ENCODE results near the gene STK32B.

STK32B gene

DNA sequence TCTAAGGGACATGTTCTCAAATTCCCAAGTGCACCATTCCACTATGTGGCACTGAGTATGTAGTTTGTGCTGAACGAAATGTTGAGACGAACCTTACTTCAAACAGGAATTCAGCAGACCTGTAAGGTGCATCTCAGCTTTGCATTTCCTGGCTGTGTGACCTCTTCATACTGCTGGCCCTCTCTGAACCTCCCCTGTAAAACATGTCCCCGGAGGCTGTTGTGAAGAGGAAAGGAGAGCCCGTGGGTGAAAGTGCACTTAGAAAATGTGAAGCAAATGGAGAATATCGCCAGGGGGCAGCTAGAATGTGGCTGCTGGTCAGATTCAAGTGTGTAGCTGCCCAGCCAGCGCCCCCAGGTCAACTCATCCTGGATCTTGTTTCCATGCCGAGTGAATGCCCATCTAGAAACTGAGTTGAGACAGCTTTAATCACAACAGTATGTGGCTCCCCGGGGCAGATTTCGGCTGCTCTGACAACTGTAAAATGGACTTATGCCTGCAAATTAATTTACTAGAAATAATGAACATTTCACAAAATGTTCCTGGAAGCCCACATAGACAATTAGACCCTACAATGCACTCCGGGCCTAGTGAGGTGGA is 393.7 kb downstream of the STK32B start:
- Mint-ChIP-seq H3K36me3 (ENCODE audit: low read depth) (no peaks in the 10 kb centered on the region), H3K9me3 (no peaks in the 10 kb centered on the region), H3K27ac (no peak overlapping the region), H3K4me3 (no peak overlapping the region), H3K4me1 (ENCODE audit: low read depth) (no peaks in the 10 kb centered on the region), H3K27me3 (no peaks in the 10 kb centered on the region)
- intact Hi-C loops (cut with micrococcal nuclease): no loop called here

DNA sequence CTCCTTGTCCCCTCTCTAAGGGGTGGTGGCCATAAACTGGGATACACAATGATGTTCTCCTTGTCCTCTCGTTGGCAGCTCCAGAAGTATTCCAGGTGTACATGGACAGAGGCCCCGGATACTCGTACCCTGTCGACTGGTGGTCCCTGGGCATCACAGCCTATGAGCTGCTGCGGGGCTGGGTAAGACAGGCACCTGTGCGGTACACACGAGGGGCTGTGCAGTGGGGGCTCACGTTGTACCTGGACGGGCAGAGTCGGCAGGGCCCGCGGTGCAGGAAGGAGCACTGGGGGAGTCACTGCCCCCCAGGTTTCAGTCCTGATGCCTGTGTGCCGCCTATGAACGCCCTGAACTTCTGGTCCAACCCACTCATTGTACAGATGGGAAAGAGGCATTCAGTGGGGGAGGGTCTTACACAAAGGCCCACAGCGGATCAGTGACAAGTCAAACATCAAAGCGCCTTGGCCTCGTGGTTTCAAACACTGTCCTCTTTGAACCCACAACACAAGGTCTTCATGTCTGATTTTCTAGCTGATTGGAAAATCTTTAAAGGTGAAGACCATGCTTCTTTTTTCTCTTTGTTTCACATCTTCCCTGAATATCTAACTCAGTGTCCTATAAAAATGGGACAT is 395.4 kb downstream of the STK32B start:
- Mint-ChIP-seq H3K4me1 (ENCODE audit: low read depth) (no peaks in the 10 kb centered on the region), H3K4me3 (no peak overlapping the region), H3K9me3 (no peaks in the 10 kb centered on the region), H3K36me3 (ENCODE audit: low read depth) (no peaks in the 10 kb centered on the region), H3K27ac (no peak overlapping the region), H3K27me3 (no peaks in the 10 kb centered on the region)
- intact Hi-C loops (cut with micrococcal nuclease): no loop called here

DNA sequence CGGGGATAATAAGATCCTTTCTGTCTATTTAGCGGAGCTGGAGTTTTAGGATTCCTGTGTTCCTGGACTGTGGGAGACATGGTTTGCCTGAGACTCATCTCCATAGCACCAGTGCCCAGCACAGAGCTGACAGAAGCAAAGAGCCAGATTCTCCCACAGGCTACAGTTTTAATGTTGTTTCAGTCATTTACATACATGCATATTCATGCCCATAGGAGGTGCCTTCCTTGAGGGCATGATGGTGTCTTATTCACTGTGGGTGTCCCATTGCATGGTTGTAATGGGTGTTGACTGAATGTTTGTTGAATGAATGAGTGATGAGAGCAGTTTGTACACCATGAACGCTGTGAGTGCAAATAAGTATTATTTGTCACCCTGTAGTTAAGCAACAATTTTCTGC is 396.5 kb downstream of the STK32B start:
- Mint-ChIP-seq H3K9me3 (no peaks in the 10 kb centered on the region), H3K27ac (no peak overlapping the region), H3K27me3 (no peaks in the 10 kb centered on the region), H3K36me3 (ENCODE audit: low read depth) (no peaks in the 10 kb centered on the region), H3K4me3 (no peak overlapping the region), H3K4me1 (ENCODE audit: low read depth) (no peaks in the 10 kb centered on the region)
- intact Hi-C loops (cut with micrococcal nuclease): no loop called here

DNA sequence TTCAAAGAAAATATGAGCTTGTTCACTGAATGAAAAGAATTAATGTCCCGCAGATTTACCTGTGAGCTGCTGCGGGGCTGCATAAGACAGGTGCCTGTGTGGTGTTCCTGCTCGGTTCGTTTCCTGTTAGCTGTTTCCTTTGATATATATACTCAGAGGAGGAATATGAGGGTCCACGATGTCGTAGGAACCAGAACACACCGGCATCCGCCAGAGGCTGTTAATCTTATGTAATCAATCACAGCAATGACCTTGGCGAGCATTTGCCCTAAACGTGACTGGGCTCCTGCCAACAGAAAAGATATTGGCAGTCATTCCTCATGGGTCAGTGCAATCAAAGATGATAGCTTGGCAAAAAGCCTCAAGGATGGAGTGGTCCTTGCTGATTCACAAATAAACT is 396.9 kb downstream of the STK32B start:
- Mint-ChIP-seq H3K27me3 (no peaks in the 10 kb centered on the region), H3K36me3 (ENCODE audit: low read depth) (no peaks in the 10 kb centered on the region), H3K4me3 (no peak overlapping the region), H3K4me1 (ENCODE audit: low read depth) (no peaks in the 10 kb centered on the region), H3K9me3 (no peaks in the 10 kb centered on the region), H3K27ac (no peak overlapping the region)
- intact Hi-C loops (cut with micrococcal nuclease): no loop called here

DNA sequence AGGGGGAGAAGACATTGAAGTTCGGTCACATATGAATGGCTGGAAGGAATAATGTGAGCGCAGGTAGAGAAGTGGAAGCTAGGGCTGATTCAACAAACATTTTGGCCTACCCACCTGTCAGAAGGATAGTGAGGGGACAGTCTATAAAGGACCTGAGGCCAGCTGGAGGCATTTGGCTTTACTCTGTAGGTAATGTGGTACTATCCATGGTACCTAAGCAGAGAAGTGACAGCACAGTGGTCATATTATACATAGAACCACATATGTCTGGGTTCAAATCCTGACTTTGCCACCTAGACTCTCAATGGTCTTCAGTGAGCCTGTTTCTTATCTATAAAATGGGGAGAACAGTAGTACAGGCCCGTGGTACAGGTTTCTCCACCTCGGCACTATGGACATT is 400.0 kb downstream of the STK32B start:
- H3K4me3 Mint-ChIP-seq: no peak overlapping the region
- no peaks in the 10 kb centered on the region for H3K9me3 Mint-ChIP-seq
- no peaks in the 10 kb centered on the region for H3K4me1 Mint-ChIP-seq (ENCODE audit: low read depth)
- intact Hi-C loops (cut with micrococcal nuclease): no loop called here
- H3K27me3 Mint-ChIP-seq: no peaks in the 10 kb centered on the region
- H3K27ac Mint-ChIP-seq: no peak overlapping the region
- no peaks in the 10 kb centered on the region for H3K36me3 Mint-ChIP-seq (ENCODE audit: low read depth)

DNA sequence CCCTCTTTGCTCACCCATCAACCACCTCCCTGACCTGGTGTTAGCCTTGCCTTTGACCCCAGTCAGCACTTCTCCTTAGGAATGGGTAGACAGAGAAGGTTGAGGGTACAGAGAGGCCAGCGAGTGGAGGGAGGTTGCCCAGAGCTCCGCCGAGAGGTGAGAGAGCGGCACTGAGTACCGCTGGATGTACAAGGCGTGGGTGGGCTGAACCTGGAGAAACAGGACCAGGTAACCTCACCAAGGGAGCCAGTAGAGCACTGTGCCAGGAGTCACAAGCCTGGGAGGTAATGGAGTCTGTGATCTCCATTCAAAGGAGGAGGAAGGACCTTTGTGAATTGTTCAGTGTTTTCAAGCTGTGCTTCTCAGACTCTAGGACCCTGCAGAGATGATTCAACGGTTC is 400.9 kb downstream of the STK32B start:
- no peaks in the 10 kb centered on the region for H3K36me3 Mint-ChIP-seq (ENCODE audit: low read depth)
- intact Hi-C loops (cut with micrococcal nuclease): no loop called here
- H3K4me3 Mint-ChIP-seq: no peak overlapping the region

DNA sequence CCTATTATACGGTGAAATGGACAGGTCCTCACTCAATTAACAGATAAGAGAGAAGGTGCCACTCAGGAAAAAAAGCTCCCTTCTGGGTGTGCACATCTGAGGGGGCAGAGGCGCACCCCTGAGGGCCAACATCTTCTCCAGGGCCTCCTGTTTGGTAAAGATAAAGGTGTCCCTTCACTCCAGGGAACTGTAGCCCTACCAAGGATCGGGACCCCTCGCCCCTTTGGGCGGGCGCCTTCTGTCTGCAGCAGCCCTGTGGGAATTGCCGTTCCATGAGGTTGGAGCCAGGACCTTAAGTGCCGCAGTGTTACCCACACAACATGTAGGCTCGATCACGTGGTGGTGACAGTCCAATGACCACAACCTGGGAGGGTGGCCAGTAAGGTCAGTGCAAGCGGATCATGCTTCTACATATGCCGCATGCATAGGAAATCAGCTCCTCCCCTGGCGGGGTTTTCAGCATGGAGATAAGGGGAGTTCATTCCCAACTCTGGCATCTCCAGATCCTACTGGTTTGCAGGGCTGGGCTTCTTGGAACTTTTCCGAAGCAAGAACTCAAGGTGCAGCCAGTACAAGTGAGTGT is 403.8 kb downstream of the STK32B start:
- Mint-ChIP-seq H3K4me3 (no peak overlapping the region), H3K9me3 (no peaks in the 10 kb centered on the region), H3K36me3 (ENCODE audit: low read depth) (no peaks in the 10 kb centered on the region), H3K27me3 (no peaks in the 10 kb centered on the region), H3K27ac (no peak overlapping the region), H3K4me1 (ENCODE audit: low read depth) (no peaks in the 10 kb centered on the region)
- intact Hi-C loops (cut with micrococcal nuclease): no loop called here

More for the DNA sequence above, 400.9 kb downstream of the STK32B start:
- Mint-ChIP-seq H3K9me3 (no peaks in the 10 kb centered on the region), H3K27ac (no peak overlapping the region), H3K4me1 (ENCODE audit: low read depth) (no peaks in the 10 kb centered on the region), H3K27me3 (no peaks in the 10 kb centered on the region)

DNA sequence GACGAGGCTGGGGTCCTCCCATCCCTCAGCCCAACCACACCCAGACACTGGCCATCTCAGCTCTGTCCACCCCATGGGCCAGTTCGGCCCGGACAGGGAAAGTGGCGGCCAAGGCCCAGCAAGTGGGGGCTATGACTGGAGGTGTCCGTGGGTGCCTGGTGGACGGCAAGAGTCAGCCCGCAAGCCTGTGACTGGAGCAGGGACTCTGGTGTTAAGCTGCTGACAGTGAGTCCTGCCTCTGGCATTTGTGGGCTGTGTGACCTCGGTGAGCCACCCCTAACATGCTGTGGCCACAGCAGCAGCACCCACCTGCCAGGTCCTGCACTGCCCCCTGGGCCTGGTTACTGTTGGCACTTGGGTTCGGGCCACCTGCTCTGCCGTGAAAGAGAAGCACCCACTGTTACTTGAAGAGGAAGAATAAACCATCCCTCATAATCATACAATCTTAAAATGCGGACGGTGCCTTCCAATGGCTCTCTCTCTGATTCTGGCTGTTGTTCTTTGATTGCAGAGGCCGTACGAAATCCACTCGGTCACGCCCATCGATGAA is 405.1 kb downstream of the STK32B start:
- H3K9me3 Mint-ChIP-seq: no peaks in the 10 kb centered on the region
- no peaks in the 10 kb centered on the region for H3K27me3 Mint-ChIP-seq
- no peaks in the 10 kb centered on the region for H3K4me1 Mint-ChIP-seq (ENCODE audit: low read depth)
- H3K4me3 Mint-ChIP-seq: no peak overlapping the region
- H3K27ac Mint-ChIP-seq: no peak overlapping the region
- no peaks in the 10 kb centered on the region for H3K36me3 Mint-ChIP-seq (ENCODE audit: low read depth)
- intact Hi-C loops (cut with micrococcal nuclease): no loop called here

DNA sequence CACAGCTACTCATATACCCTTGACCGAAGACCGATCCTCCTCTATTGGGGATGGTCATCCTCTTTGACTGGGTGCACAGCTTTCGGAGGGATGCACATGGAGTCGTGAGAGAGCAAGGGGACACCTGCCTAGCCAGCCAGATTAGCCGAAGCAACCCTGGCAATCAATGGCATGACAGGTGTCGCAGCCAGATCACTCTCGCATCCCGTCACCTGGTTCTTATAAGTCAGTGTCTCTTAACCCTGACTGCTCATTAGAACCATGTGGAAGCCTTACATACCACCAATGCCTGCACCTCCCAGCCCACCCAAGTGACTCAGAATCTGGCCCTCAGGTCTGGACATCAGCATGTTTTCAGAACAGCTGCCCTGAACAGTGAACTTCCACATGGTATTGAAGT is 407.4 kb downstream of the STK32B start:
- Mint-ChIP-seq H3K27ac (no peak overlapping the region), H3K27me3 (no peaks in the 10 kb centered on the region), H3K9me3 (no peaks in the 10 kb centered on the region), H3K4me3 (no peak overlapping the region), H3K36me3 (ENCODE audit: low read depth) (no peaks in the 10 kb centered on the region), H3K4me1 (ENCODE audit: low read depth) (no peaks in the 10 kb centered on the region)
- intact Hi-C loops (cut with micrococcal nuclease): no loop called here

DNA sequence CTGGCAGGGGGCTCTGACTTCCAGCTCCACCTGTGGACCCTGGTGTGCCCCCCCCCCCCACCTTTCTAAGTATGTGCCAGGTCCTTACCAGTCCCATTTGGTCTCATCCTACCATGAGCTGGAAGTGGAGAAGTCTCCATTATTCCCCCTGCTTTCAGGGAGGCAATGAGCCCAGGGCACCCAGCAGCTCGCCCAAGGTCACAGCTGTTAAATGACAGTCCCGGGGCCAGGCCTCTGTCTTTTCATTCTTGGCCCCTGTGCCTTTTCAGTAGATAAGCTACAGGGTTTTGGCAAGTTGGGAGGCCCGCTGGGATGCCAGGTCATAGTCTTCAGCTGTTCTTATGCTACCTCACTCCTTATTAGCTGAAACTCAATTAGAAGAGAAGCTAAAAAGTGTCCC is 408.0 kb downstream of the STK32B start:
- no peaks in the 10 kb centered on the region for H3K36me3 Mint-ChIP-seq (ENCODE audit: low read depth)
- H3K4me1 Mint-ChIP-seq (ENCODE audit: low read depth): no peaks in the 10 kb centered on the region
- no peak overlapping the region for H3K27ac Mint-ChIP-seq
- no peaks in the 10 kb centered on the region for H3K27me3 Mint-ChIP-seq
- H3K4me3 Mint-ChIP-seq: no peak overlapping the region
- intact Hi-C loops (cut with micrococcal nuclease): no loop called here
- H3K9me3 Mint-ChIP-seq: no peaks in the 10 kb centered on the region

DNA sequence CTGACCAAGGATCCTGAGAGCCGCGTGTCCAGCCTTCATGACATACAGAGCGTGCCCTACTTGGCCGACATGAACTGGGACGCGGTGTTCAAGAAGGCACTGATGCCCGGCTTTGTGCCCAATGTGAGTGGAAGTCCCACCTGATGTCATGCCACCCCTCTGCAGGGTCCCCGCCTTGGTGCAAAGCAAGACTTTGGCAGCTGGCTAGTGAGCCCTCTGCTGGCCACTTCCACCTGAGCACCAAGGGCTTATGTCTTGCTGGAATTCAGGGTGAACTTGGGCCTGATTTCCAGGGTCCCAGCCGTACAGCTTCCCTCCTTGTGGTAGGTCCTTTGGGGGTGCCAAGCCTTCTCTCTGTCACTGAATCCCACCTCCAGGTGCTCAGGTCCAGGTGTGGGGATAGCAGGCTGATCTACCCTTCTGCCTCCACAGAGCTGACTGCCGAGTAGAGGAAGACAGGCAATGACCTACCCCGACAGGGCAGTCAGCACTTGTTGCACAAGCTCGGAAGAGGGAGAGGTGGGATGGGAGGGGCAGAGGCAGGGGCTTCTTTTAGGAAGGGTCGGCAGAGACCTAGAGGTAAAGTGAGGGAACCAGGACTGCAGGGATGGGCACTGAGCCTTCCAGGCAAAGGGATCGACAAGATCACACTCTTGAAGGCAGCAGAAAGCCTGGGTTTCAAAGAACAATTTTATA is 409.0 kb downstream of the STK32B start:
- H3K4me3 Mint-ChIP-seq: no peak overlapping the region
- intact Hi-C loops (cut with micrococcal nuclease): loop anchor here (2.0 kb wide), 1 partner anchor 409 kb away; the partner anchor contains the start of gene STK32B
- no peaks in the 10 kb centered on the region for H3K4me1 Mint-ChIP-seq (ENCODE audit: low read depth)
- no peaks in the 10 kb centered on the region for H3K9me3 Mint-ChIP-seq
- H3K36me3 Mint-ChIP-seq (ENCODE audit: low read depth): no peaks in the 10 kb centered on the region
- H3K27me3 Mint-ChIP-seq: no peaks in the 10 kb centered on the region
- no peak overlapping the region for H3K27ac Mint-ChIP-seq

DNA sequence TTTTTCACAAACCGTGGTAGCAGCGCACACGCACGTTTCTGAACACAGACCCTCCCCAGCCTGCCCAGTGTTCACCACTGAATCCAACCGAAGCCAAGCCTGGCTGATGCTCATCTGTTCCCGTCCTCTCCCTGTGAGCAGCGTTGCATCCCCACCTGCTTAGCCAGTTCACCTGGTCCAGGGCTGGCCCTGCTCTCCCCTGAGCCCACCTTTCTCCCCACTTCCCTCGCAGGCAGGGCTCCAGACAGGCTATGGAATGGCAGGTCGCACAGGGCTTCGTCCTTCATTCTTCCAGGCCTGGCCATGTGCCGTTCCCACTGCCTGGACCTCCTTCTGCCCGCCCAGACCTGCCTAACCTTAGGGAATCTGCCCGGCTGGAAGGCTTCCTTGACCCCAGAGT is 410.2 kb downstream of the STK32B start:
- Mint-ChIP-seq H3K36me3 (ENCODE audit: low read depth) (no peaks in the 10 kb centered on the region), H3K9me3 (no peaks in the 10 kb centered on the region), H3K27ac (no peak overlapping the region), H3K4me1 (ENCODE audit: low read depth) (no peaks in the 10 kb centered on the region), H3K4me3 (no peak overlapping the region), H3K27me3 (no peaks in the 10 kb centered on the region)
- intact Hi-C loops (cut with micrococcal nuclease): loop anchor here (2.0 kb wide), 1 partner anchor 411 kb away; the partner anchor contains the start of gene STK32B

DNA sequence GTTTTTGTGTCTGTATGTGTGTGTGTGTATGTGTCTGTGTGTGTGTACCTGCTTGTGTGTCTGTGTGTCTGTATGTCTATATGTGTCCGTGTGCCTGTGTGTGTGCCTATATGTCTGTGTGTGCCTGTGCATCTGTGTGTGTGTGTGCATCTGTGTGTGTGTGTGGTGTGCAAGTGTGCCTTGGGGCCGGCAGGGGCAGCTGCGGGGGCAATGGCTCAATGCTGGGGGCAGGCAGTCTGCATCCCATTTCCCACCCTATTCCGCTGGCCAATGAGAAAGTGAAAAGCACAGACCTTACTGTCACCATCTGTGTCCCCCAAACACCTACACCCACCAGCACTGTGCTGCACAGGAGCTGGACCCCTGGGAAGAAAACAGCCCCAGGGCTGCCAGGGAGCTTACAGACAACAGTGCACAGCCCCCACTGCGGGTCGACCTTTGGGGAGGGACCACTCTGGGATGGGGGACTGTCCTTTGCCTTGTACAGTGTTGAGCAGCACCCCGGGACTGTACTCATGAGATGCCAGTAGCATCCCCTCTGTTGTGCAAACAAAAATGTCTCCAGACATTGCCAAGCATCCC is 411.1 kb downstream of the STK32B start:
- Mint-ChIP-seq H3K4me3 (no peak overlapping the region), H3K27ac (no peak overlapping the region), H3K4me1 (ENCODE audit: low read depth) (no peaks in the 10 kb centered on the region), H3K36me3 (ENCODE audit: low read depth) (no peaks in the 10 kb centered on the region), H3K9me3 (no peaks in the 10 kb centered on the region), H3K27me3 (no peaks in the 10 kb centered on the region)
- intact Hi-C loops (cut with micrococcal nuclease): no loop called here

DNA sequence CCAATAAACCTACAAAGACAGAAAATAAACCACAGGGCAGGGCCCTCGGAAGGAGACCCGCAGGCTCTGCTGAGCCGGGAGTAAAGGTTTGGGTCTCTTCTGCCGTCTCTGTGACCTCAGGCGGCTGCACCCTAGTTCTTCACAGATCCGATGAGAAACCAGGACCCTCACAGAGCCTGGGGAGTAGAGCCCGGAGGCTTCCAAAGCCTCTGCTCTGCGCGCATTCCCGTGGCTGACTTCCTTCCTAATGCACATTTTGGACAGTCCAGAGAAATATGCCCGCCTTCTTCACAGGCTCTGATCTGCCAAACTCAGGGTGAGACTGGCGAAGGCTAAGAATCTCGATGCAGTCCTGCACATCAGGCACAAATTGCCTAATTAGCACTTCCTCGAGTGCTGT is 411.6 kb downstream of the STK32B start:
- H3K4me3 Mint-ChIP-seq: no peak overlapping the region
- intact Hi-C loops (cut with micrococcal nuclease): no loop called here
- no peaks in the 10 kb centered on the region for H3K9me3 Mint-ChIP-seq
- no peaks in the 10 kb centered on the region for H3K36me3 Mint-ChIP-seq (ENCODE audit: low read depth)
- no peaks in the 10 kb centered on the region for H3K27me3 Mint-ChIP-seq
- H3K27ac Mint-ChIP-seq: no peak overlapping the region
- H3K4me1 Mint-ChIP-seq (ENCODE audit: low read depth): no peaks in the 10 kb centered on the region

Data from dendritic cell treated with granulocyte-macrophage colony-stimulating factor and Interleukin-4, amounts not matched to agents 40 ng/mL and 50 ng/mL, for 4 days (primary cell).